HG03108 (cell line): ENCODE results near the gene WDR74.

Experiments used
- ATAC-seq: cut with Tn5 transposase; IDR thresholded peaks from one replicate; pipeline ENCODE4 v1.9.1; 2021; ENCODE audit warnings: moderate library complexity; ENCODE audit not compliant: unreplicated experiment

The WDR74 gene

DNA sequence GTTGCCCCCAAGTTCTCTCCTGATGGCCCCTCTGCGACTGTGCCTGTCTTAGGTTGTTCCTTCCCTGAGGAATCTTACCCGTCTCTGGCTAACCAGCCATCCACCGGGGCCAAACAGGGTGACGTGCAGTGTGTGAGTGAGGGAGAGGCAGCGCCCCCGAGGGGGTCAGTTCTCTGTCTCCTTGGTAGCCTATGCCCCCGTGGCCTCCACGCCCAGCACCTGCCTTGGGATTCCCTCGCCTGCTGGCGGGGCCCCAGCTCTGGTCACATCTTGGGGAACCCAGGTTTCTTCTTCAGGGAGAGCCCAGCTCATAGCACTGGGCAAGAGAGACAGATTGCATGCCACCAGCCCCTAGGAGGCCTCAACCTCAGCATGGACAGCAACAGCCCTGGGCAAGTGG, 39.9 kb downstream of the WDR74 start:
- no peak for ATAC-seq

DNA sequence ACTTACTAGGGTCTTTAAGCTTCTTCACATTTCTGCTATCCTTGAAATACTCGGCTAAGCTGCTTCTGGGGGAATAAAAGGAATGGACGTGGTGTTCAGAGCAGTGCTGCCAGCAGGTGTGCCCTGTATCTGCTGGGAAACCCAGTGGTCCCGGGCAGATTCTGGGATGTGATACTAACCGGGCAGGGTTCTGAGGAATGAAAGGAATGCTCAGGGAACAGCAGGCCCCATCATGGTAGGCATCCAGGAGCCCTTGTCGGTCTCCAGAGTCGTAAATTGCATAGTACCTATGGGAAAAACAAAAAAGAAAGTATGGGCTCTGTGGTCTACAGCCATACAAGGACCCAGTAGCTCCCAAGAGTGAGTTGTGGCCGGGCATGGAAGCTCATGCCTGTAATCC, 43.1 kb downstream of the WDR74 start:
- ATAC-seq, result no peak

DNA sequence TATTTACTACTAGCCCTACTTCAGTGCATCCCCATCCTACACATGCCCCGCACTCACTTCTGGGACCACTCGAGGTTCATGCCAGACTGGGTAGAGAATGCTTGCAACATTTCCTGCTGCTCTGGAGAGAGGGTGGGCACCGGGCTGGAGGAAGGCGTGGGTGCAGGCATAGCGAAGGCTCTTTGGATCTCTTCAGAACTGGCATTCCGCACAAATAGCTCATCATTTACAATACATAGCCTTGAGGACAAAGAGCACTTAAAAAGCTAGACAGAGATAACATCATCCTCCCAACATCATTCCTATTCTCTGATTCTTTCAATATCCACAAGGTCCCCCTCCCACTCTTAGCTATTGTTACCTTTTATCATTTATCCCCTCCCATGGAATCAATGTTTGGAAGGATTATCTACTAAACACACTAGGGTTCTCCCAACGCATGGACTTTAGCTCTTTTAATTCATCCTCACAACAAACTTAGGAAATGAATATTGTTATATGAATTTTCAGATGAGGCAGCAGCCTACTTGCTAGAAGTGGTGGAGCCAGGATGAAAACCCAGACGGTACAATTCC, 45.1 kb downstream of the WDR74 start:
- ATAC-seq, result no peak

DNA sequence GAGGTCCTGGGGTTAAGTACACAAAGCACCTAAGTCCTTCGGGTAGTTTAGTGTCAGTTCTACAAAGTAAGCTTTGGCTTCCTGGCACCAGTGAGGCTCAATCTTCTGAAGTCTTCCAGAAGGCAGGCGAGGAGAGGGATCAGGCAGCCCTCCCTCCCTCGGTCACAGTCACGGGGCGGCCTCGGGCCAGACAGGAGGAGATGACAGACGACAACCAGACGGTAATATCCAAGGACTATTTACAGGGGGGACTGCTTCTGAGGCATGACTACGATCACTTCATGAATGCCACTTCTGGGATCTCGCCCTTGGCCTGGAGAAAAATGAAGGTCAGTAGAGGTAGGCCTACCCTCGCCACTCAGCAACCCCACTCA, 47.2 kb downstream of the WDR74 start:
- no peak for ATAC-seq

DNA sequence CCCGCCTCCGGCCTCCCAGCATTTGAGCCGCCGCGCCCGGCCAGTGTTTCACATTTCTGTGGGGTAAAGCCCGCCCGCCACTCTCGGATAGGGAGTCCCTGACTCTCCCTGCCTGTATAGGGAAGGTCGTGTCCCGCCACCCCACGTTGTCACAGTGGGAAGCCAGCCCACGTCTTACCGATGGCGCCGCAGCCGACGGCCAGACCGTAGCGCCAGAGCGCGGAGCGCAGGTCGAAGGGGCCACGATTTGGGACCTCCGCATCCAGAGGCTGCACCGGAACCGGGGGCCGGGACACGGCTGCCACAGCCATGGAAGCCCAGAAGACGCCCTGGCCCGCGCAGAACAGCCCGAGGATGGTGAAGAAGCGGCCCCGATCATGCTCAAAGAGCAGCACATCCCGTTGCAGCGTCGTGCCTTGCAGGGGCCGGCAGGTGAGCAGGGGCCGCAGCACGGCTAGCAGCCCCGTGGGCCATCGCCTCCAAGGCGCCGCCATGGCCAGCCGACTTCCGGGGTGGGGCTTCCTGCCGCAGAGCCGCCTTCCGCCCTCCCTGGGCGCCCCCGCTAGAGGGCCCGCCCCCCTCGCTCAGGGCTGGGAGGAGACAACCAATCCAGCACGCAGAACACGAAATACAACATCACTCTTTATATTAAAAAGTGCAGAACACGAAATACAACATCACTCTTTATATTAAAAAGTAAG, 47.7 kb downstream of the WDR74 start, which contains the start of gene TMEM223:
Gene TMEM223 (minus strand): TSS at position 506 of the 701 bp plus-strand sequence. CDS start 12 bp downstream, at position 494.
- ATAC-seq, result peak; percentile 57

DNA sequence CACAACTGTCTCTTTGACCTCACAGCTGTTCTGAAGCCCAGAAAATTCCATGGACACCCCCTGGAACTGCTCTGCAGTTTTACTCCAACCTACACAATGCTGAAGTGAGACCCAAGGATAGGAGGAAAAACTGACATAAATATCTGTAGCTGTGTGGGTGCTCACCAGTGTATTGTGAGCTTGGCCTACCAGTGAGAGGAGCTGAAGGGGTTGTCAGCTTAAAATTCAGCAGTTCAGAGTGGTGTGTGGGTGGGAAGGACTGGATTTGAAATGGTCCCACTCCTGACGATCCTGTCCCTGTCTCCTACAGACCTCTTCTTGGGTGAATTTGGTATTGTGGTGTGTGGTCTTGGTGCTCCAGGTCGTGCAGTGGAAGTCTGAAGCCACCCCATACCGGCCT, 49.8 kb downstream of the WDR74 start:
- ATAC-seq, result no peak

DNA sequence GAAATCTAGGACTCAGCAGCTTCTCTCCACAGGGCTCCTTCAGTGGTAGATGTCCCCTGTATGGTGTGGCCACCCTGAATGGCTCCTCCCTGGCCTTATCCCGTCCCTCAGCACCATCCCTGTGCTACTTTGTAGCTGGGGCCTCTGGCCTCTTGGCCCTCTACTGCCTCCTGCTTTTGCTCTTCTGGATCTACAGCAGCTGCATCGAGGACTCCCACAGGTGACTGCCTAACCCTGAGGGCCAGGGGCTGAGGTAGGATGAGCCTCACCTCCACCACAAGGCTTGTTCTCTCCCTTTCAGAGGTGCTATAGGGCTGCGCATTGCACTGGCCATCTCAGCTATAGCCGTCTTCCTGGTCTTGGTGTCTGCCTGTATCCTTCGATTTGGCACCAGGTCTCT, 50.4 kb downstream of the WDR74 start:
- ATAC-seq, result no peak

DNA sequence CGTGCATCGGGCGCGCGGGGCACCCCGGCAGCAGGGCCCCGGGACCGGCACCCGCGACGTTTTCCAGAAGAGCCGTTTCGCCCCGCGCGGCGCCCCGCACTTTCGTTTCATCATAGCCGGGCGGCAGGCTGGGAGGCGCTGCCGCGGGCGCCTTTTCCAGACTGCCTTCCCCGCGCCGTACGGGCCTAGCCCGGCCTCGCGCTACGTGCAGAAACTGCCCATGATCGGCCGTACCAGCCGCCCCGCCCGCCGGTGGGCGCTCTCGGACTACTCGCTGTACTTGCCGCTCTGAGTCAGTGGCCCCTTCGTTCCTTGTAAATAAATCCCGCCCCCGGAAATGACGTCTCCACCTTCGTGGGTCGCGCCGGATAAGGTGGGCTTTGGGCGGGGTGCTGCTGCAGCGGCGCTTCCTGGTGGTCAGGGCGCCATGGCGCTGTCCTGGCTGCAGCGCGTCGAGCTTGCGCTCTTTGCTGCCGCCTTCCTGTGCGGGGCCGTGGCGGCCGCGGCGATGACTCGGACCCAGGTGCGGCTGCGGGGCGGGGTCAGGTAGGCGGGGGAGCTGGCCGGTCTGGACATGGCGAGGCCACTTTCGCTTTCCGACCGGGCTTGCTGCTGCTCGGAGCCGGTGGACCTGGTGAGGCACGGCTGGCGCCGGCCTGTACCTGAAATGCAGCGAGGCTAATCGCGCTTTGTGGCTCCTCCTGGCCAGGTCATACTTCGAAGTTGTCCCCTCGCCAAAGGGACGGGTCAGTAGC, 52.2 kb downstream of the WDR74 start, which contains the start of gene TMEM179B:
Gene TMEM179B (plus strand): TSS at position 398 of the 755 bp plus-strand sequence. CDS start 30 bp downstream, at position 428.
- peak; percentile 60 for ATAC-seq

DNA sequence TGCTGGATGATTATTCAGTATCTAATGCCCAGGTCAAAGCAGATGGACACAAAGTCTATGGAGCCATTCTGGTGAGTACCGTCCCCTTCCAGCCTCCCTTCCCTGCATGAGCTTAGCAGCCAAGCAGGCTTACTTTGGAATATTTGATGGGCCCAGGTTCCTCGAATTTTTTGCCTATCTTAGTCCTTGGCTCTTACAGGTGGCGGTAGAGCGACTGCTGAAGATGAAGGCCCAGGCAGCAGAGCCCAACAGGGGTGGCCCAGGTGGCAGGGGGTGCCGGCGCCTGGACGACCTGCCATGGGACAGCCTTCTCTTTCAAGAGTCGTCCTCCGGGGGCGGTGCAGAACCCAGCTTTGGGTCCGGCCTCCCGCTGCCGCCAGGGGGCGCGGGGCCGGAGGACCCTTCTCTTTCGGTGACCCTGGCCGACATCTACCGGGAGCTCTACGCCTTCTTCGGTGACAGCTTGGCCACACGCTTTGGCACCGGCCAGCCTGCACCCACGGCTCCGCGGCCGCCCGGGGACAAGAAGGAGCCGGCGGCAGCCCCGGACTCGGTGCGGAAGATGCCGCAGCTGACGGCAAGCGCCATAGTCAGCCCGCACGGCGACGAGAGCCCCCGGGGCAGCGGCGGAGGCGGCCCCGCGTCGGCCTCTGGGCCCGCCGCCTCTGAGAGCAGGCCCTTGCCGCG, 52.9 kb downstream of the WDR74 start:
- peak; percentile 50 for ATAC-seq
